Neutrophil (primary cell): ENCODE measurements around the gene RALY.
A peak's percentile ranks its signal among the peaks of the same experiment; 100 is the strongest.

Experiments used
- H3K27ac ChIP-seq: fragments of 200-600 bp; sonication (generic); 2 replicates; pipeline ENCODE4 v1.5.1; 2016; ENCODE audit warnings: mild to moderate bottlenecking, moderate library complexity
- H3K27me3 ChIP-seq: fragments of 200-600 bp; sonication (generic); 2 replicates; pipeline ENCODE4 v1.6.0; 2016; ENCODE audit warnings: mild to moderate bottlenecking
- H3K36me3 ChIP-seq: fragments of 200-600 bp; sonication (generic); 2 replicates; pipeline ENCODE4 v1.5.1; 2017
- H3K4me1 ChIP-seq, 2 experiments: fragments of 200-600 bp in 1 of 2; sonication (generic) in 1 of 2; 1 replicate in 1 of 2; 2 replicates in 1 of 2; pipeline versions ENCODE4 v1.5.1 to v1.6.1; 2013 to 2016; ENCODE audit warnings: low read depth in 1 of 2, low read length in 1 of 2, mild to moderate bottlenecking in 1 of 2, moderate library complexity in 1 of 2; ENCODE audit not compliant: control insufficient read depth in 1 of 2, insufficient read depth in 1 of 2
- H3K4me3 ChIP-seq, 2 experiments: fragments of 200-600 bp in 1 of 2; sonication (generic) in 1 of 2; 1 replicate in 1 of 2; 2 replicates in 1 of 2; pipeline ENCODE4 v1.5.1; 2013 to 2016; ENCODE audit warnings: low read depth in 1 of 2, low read length in 1 of 2, mild to moderate bottlenecking in 1 of 2, moderate library complexity in 1 of 2
- H3K9me3 ChIP-seq: fragments of 200-600 bp; sonication (generic); 2 replicates; pipeline ENCODE4 v1.5.1; 2016
- TF ChIP-seq, protein P1 (sequence below): fragments of 200-600 bp; sonication (generic); IDR thresholded peaks from 2 replicates; pipeline ENCODE4 v1.5.1; 2016; ENCODE audit warnings: antibody characterized with exemption

RALY gene

DNA sequence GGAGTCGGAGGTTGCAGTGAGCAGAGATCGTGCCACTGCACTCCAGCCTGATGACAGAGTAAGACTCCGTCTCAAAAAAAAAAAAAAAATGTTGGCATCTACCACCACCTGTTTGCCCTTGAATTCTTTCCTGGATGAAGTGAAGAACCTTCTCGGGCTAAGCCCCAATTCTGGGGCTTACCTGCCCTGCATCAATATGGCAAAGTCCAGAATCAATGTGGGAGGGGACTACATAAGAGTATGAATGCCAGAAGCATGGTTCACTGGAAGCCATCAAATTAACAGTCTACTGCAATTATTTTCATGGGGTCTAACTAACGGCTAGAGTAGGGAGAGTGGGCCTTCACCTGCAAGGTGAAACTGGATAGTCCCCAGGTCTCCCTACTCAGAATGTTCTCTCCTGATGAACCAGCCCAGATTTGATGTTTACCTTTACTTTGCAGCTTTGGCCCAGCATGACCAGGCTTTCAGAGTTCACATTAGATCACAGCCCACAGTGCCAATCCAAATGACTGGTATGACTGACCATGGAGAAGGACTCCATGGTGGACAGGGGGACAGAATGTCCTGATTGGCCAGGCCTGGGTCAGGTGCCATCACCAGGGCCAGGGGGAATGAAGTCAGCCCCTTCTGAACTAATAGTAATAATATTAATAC, 7.0 kb upstream of the RALY start:
- peaks cover 3 to 5% of the 10 kb centered on the region in 2 experiments for H3K4me1 ChIP-seq
- TF ChIP-seq, protein P1, sequence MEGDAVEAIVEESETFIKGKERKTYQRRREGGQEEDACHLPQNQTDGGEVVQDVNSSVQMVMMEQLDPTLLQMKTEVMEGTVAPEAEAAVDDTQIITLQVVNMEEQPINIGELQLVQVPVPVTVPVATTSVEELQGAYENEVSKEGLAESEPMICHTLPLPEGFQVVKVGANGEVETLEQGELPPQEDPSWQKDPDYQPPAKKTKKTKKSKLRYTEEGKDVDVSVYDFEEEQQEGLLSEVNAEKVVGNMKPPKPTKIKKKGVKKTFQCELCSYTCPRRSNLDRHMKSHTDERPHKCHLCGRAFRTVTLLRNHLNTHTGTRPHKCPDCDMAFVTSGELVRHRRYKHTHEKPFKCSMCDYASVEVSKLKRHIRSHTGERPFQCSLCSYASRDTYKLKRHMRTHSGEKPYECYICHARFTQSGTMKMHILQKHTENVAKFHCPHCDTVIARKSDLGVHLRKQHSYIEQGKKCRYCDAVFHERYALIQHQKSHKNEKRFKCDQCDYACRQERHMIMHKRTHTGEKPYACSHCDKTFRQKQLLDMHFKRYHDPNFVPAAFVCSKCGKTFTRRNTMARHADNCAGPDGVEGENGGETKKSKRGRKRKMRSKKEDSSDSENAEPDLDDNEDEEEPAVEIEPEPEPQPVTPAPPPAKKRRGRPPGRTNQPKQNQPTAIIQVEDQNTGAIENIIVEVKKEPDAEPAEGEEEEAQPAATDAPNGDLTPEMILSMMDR, result no peak
- no peaks in the 10 kb centered on the region for H3K27me3 ChIP-seq
- no peaks in the 10 kb centered on the region for H3K9me3 ChIP-seq
- no peak overlapping the region for H3K27ac ChIP-seq
- no peak overlapping the region for H3K4me3 ChIP-seq
- no peaks in the 10 kb centered on the region for H3K36me3 ChIP-seq

DNA sequence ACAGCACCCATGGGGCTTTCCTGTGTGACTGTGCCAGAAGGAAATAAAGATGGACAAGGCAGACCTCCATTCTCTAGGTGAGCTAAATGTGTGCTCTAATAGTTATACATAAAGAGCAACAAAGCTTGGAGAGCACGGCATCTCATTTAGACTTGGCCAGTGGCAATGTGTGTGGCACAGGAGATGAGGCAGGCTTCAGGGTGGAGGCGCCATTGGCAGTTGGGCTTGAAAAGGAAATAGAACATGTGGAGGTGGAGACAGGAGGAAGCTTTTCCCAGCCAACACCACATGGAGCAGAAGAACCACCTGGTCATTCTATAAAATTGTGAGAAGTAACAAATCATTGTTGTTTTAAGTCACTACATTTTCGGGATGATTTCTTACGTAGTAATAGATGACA, 3.6 kb upstream of the RALY start:
- no peaks in the 10 kb centered on the region for H3K27me3 ChIP-seq
- no peaks in the 10 kb centered on the region for H3K9me3 ChIP-seq
- no peaks in the 10 kb centered on the region for H3K36me3 ChIP-seq
- H3K4me3 ChIP-seq, result no peak overlapping the region
- H3K4me1 ChIP-seq, result peaks cover 21% of the 10 kb centered on the region in 2 experiments
- TF ChIP-seq, protein P1, result no peak
- no peak overlapping the region for H3K27ac ChIP-seq

DNA sequence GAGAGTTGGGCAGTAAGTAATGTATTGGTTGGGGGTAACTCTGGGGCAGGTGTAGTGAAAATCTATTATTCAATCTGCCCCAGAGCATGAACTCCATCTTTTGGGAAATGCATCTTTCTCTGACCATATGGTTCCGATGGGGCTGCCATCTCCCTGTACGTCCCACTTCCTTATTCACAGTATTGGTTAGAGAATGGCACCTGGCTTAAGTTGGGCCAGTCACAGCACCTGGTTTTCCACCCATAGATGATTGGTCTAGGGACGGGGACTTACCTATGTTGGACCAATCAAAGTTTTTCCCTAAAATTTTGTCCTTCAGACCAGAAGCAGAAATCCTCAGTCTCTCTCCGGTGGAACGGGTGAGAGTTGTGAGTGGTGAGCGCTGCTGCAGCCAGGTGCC, 2.2 kb upstream of the RALY start:
- H3K4me3 ChIP-seq, result peak overlapping the region in 1 of 2 experiments; percentile 94
- H3K9me3 ChIP-seq, result no peaks in the 10 kb centered on the region
- H3K27ac ChIP-seq, result no peak overlapping the region
- no peaks in the 10 kb centered on the region for H3K36me3 ChIP-seq
- H3K27me3 ChIP-seq, result no peaks in the 10 kb centered on the region
- H3K4me1 ChIP-seq, result peaks cover 35% of the 10 kb centered on the region in 2 experiments
- TF ChIP-seq, protein P1, result no peak

DNA sequence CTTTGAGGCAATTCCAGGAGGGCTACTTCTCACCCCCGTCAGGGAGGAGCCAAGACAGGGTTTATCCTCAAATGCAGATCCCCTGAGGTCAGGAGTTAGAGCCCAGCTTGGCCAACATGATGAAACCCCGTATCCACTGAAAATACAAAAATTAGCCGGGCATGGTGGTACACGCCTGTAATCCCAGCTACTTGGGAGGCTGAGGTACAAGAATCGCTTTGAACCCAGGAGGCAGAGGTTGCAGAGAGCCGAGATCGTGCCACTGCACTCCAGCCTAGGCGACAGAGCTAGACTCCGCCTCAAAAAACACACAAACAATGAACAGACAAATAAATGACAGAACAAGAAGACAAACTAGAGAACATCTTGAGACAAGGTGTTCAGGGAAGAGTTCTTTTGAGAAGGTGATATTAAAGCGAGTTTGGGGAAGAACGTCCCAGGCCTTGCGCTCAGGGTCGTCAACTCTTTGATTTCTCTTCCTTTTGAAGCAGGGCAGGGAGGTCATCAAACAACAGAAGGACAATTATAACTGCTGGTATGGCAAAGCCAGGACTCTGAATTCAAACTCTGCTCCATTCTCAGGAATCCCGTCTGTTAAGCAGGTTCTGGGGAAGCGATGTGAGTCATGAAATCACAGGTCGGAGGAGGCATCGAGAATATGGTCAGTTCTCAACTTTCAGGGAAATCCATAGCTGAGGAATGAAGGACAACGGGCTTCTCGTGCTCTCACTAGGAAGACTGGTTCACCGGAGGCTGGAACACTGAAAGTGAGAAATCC, 1.4 kb upstream of the RALY start:
- H3K4me3 ChIP-seq, result peak overlapping the region; percentile 82 to 94
- H3K4me1 ChIP-seq, result peaks cover 43% of the 10 kb centered on the region in 2 experiments
- no peaks in the 10 kb centered on the region for H3K36me3 ChIP-seq
- TF ChIP-seq, protein P1, result no peak
- H3K27ac ChIP-seq, result peak overlapping the region; percentile 99
- no peaks in the 10 kb centered on the region for H3K9me3 ChIP-seq
- H3K27me3 ChIP-seq, result no peaks in the 10 kb centered on the region

DNA sequence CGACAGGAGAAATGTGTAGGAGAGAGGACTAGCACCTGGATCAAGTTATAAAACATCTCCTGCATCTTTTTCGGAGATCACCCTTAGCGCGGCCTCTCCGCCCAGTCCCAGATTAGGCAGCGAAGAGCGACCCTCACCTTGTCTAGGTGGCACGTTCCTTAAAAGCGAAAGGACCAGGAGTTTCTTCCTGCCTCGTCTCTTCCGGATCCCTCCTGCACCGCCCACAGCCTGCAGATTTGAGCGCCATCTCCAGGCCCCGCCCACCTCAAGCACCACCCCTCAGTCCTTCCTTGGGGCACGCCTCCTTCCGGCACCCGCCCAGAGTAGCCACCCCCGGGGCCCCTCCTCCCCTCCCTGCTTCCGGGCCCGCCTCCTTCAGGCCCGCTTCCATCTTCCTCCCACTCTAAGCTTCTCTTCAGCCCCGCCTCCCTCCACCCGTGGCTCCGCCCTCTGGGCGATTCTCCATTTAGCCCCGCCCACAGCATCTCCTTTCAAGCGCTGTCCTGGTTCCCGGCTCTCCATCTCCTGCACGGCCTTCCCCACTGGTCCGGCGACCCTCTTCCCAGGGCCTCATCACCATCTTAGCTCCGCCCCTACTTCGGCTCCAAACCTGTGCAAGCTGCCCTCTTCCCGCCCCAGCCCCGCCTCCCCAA, 662 bp upstream of the RALY start:
- TF ChIP-seq, protein P1, result peak; percentile 7
- peaks cover 49 to 50% of the 10 kb centered on the region in 2 experiments for H3K4me1 ChIP-seq
- peak overlapping the region; percentile 82 to 94 for H3K4me3 ChIP-seq
- peak overlapping the region; percentile 99 for H3K27ac ChIP-seq
- no peaks in the 10 kb centered on the region for H3K27me3 ChIP-seq
- H3K36me3 ChIP-seq, result no peaks in the 10 kb centered on the region
- no peaks in the 10 kb centered on the region for H3K9me3 ChIP-seq
